GM19324 (cell line): ENCODE data around the gene GRK5.
A peak's percentile ranks its signal among the peaks of the same experiment; 100 is the strongest.

Source experiments
- ATAC-seq: cut with Tn5 transposase; IDR thresholded peaks from one replicate; pipeline ENCODE4 v1.9.1; 2021; ENCODE audit warnings: mild to moderate bottlenecking, moderate library complexity; ENCODE audit not compliant: unreplicated experiment, low FRiP score

Gene GRK5

GRCh38 chr10:119313024-119313423 lies 105.7 kb downstream of the GRK5 start:
- ATAC-seq: no peak

GRCh38 chr10:119313644-119314043 lies 106.3 kb downstream of the GRK5 start:
- ATAC-seq: peak; percentile 75

- ATAC-seq: no peak
These were observed 106.7 kb downstream of the GRK5 start for GRCh38 chr10:119314061-119314460.

- no peak for ATAC-seq
These were observed 107.1 kb downstream of the GRK5 start for GRCh38 chr10:119314486-119314885.

- ATAC-seq: no peak
These were observed 108.0 kb downstream of the GRK5 start for GRCh38 chr10:119315128-119316001.

- ATAC-seq: no peak
These were observed 108.6 kb downstream of the GRK5 start for GRCh38 chr10:119316002-119316358.

GRCh38 chr10:119316729-119317097 lies 109.3 kb downstream of the GRK5 start:
- no peak for ATAC-seq

- ATAC-seq: no peak
These were observed 111.2 kb downstream of the GRK5 start for GRCh38 chr10:119318411-119319160.

- ATAC-seq: no peak
These were observed 112.0 kb downstream of the GRK5 start for GRCh38 chr10:119319161-119319919.

GRCh38 chr10:119319920-119320258 lies 112.5 kb downstream of the GRK5 start:
- ATAC-seq: no peak

- ATAC-seq: no peak
These were observed 113.6 kb downstream of the GRK5 start for GRCh38 chr10:119320981-119321380.

GRCh38 chr10:119323085-119324016 lies 116.0 kb downstream of the GRK5 start:
- ATAC-seq: no peak

- no peak for ATAC-seq
These were observed 117.8 kb downstream of the GRK5 start for GRCh38 chr10:119325131-119325530.

GRCh38 chr10:119326167-119326566 lies 118.8 kb downstream of the GRK5 start:
- ATAC-seq: no peak

GRCh38 chr10:119327096-119327745 lies 119.8 kb downstream of the GRK5 start:
- no peak for ATAC-seq

GRCh38 chr10:119328223-119328622 lies 120.9 kb downstream of the GRK5 start:
- ATAC-seq: no peak

GRCh38 chr10:119330342-119330741 lies 123.0 kb downstream of the GRK5 start:
- no peak for ATAC-seq

GRCh38 chr10:119331061-119331460 lies 123.7 kb downstream of the GRK5 start:
- no peak for ATAC-seq

- ATAC-seq: no peak
These were observed 125.9 kb downstream of the GRK5 start for GRCh38 chr10:119333146-119333792.
